T47D (cell line): ENCODE data around the gene GAK.

Experiments
- DNase-seq, 2 experiments: peaks; one replicate each; pipeline versions ENCODE4 v3.0.0 to v3.0.0-alpha.2; 2011 to 2012; ENCODE audit warnings: low read depth in 1 of 2, low spot score in 1 of 2
- JUND ChIP-seq: IDR thresholded peaks from 2 replicates; pipeline ENCODE4 v1.6.1; 2012; ENCODE audit warnings: low read depth
- in situ Hi-C: cut with HindIII; loops from 2 replicates; pipeline ENCODE4 v1.10.0; 2016; ENCODE audit warnings: low sequenced_read_pairs, low pct_unique_long_range_greater_than_20kb

GAK gene

DNA sequence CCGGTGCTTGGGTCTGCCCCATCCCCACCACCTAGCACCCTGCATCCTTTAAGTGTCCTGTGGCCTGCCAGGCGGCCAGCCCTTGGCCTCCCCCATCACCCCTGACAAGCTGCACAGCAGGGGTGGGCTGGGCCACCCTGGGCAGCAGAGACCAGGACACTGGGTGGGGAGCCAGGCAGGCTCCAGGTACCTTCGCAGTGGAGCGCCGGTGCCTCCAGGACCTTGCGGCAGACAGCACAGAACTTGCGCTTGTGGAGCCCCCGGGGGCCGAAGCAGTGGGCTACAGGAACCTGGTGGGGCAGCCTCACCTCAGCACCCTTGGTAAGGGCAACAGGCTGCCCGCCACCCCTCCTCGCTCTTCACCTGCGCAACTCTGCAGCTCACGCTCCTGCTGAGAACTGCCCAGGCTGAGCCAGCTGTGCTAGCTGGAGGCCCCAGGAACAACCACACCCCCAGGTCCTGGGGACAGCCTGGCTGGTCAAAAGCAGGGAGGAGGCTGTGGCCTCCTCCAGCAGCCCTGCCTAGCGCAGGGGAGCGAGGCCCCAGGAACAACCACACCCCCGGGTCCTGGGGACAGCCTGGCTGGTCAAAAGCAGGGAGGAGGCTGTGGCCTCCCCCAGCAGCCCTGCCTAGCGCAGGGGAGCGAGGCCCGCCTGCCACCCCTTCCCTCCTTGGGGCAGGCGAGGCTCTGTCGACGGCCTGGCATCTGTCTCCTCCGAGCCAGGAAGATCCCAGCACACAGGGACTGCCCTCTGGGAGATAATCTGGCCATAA lies 36.7 kb upstream of the GAK start:
- in situ Hi-C loops, result no loop called here
- no peak for TF ChIP-seq JUND
- no peak for DNase-seq

- no peak for DNase-seq
- in situ Hi-C loops, result no loop called here
- TF ChIP-seq JUND, result no peak
Measured at GRCh38 chr4:968221-968620, 36.1 kb upstream of the GAK start.

GRCh38 chr4:967113-968104 lies 35.3 kb upstream of the GAK start:
- no peak for DNase-seq
- TF ChIP-seq JUND, result no peak
- in situ Hi-C loops, result no loop called here

- in situ Hi-C loops, result no loop called here
- TF ChIP-seq JUND, result no peak
Measured at GRCh38 chr4:966266-967112, 34.4 kb upstream of the GAK start.

GRCh38 chr4:965766-966134 lies 33.6 kb upstream of the GAK start:
- no peak for TF ChIP-seq JUND
- in situ Hi-C loops, result no loop called here
- DNase-seq, result no peak

More at GRCh38 chr4:966266-967112, 34.4 kb upstream of the GAK start:
- DNase-seq, result no peak

GRCh38 chr4:965048-965765 lies 33.1 kb upstream of the GAK start:
- in situ Hi-C loops, result no loop called here
- no peak for TF ChIP-seq JUND
- DNase-seq, result no peak

- DNase-seq, result no peak
- in situ Hi-C loops, result no loop called here
- no peak for TF ChIP-seq JUND
Measured at GRCh38 chr4:964346-965025, 32.4 kb upstream of the GAK start.

DNA sequence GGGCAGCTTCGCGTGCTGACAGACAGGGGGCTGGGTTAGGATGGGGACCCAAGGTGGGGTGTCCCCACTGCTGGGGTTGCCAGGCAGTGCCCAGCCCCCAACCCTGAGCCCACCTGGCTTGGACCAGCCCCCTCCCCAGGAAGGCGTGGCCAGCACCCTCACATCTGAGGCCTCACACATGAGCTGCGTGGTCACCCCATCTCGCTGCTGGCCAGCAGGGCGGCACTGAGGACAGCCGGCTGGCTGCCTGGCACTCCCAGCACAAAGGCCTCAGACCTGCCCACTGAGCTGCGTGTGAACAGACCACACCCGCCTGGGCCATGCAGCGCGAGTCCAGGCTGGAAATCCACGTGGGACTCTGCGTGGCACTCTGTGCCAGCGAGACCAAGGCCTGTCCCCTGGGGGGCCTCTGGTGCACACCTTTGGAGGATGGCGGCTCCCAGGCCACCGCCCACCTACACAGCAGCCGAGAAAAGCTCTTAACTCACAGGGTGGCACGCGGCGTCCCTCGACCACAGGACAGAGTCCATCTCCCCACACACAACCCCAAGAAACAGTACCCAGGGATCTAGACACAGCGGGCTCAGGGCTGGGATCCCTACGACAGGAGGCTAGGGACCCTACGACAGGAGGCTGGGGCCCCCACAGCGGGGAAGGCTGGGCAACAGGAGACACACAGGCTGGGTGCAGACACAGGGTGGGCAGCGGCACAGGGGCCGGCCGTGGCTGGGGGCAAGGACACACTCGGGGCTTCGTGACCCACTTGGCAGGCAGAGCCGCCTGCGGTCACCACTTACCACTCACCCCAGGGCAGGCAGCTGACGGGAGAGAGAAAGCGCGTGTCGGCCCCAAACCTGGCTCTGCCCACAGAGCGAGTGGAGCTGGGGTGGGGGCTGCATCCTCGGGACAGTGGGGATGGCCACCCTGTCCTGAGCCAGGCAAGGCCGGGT lies 31.4 kb upstream of the GAK start:
- in situ Hi-C loops, result no loop called here
- DNase-seq, result no peak
- no peak for TF ChIP-seq JUND

GRCh38 chr4:962231-963208 lies 30.4 kb upstream of the GAK start:
- no peak for DNase-seq
- TF ChIP-seq JUND, result no peak
- in situ Hi-C loops, result no loop called here
